HepG2 (cell line): Measurements from ENCODE around the gene PKD1L1. TPM values are rescaled to one million over a fixed set of nuclear protein-coding genes. Genes with fewer than 3 reads are reported as not detected.
A peak's percentile ranks its signal among the peaks of the same experiment; 100 is the strongest.

ENCODE experiments used
- HMG20B ChIP-seq: conservative IDR thresholded peaks from 2 replicates; pipeline ENCODE4 v1.6.1; 2016; ENCODE audit warnings: missing genetic modification reagents, missing compliant biosample characterization
- HNF4A ChIP-seq: sonication (generic); formaldehyde crosslinking; IDR thresholded peaks from 2 replicates; pipeline ENCODE4 v1.4.0; 2020; ENCODE audit warnings: missing genetic modification reagents
- HNF4G ChIP-seq, 2 experiments: sonication (generic) in 1 of 2; formaldehyde crosslinking in 1 of 2; IDR thresholded peaks; 2 replicates each; pipeline versions ENCODE4 v1.4.0 to v1.6.1; 2011 to 2020; ENCODE audit warnings: borderline replicate concordance in 2 of 2, low read depth in 2 of 2, mild to moderate bottlenecking in 2 of 2, low read length in 1 of 2, missing genetic modification reagents in 1 of 2, moderate library complexity in 1 of 2
- MED1 ChIP-seq: sonication (generic); formaldehyde crosslinking; IDR thresholded peaks from 2 replicates; pipeline ENCODE4 v1.4.0; 2020; ENCODE audit warnings: missing genetic modification reagents
- NCOR1 ChIP-seq: fragments of 200-600 bp; sonication (generic); IDR thresholded peaks from 2 replicates; pipeline ENCODE4 v1.7.0; 2017; ENCODE audit warnings: antibody characterized with exemption, low read length, borderline replicate concordance
- PITX1 ChIP-seq: sonication (generic); formaldehyde crosslinking; IDR thresholded peaks from 2 replicates; pipeline ENCODE4 v1.5.1; 2020; ENCODE audit warnings: mild to moderate bottlenecking, missing genetic modification reagents
- RXRB ChIP-seq: IDR thresholded peaks from 2 replicates; pipeline ENCODE4 v1.6.1; 2016; ENCODE audit warnings: borderline replicate concordance, missing genetic modification reagents, missing compliant biosample characterization
- SALL1 ChIP-seq: sonication (generic); formaldehyde crosslinking; IDR thresholded peaks from 2 replicates; pipeline ENCODE4 v1.8.0; 2022; ENCODE audit warnings: mild to moderate bottlenecking, missing genetic modification reagents
- STAG1 ChIP-seq: sonication (generic); formaldehyde crosslinking; IDR thresholded peaks from 2 replicates; pipeline ENCODE4 v1.4.0; 2020; ENCODE audit warnings: missing genetic modification reagents
- ZBTB7A ChIP-seq: sonication (generic); formaldehyde crosslinking; IDR thresholded peaks from 2 replicates; pipeline ENCODE4 v1.8.0; 2022; ENCODE audit warnings: mild to moderate bottlenecking, missing genetic modification reagents
- ZFX ChIP-seq: sonication (generic); formaldehyde crosslinking; IDR thresholded peaks from 2 replicates; pipeline ENCODE4 v1.4.0; 2020; ENCODE audit warnings: mild to moderate bottlenecking, low read depth, missing genetic modification reagents, moderate library complexity
- ZMYM2 ChIP-seq: sonication (generic); formaldehyde crosslinking; IDR thresholded peaks from 2 replicates; pipeline ENCODE4 v1.8.0; 2022; ENCODE audit warnings: mild to moderate bottlenecking, missing genetic modification reagents
- ZNF292 ChIP-seq: sonication (generic); formaldehyde crosslinking; IDR thresholded peaks from 2 replicates; pipeline ENCODE4 v1.8.1; 2022; ENCODE audit warnings: mild to moderate bottlenecking, low read depth, missing genetic modification reagents, borderline replicate concordance
- ZNF639 ChIP-seq: conservative IDR thresholded peaks from 2 replicates; pipeline ENCODE4 v1.6.1; 2018; ENCODE audit warnings: missing genetic modification reagents
- ZNF670 ChIP-seq: sonication (generic); formaldehyde crosslinking; IDR thresholded peaks from 2 replicates; pipeline ENCODE4 v1.8.0; 2022; ENCODE audit warnings: mild to moderate bottlenecking, missing genetic modification reagents, borderline replicate concordance
- ZNF720 ChIP-seq: sonication (generic); formaldehyde crosslinking; IDR thresholded peaks from 2 replicates; pipeline ENCODE4 v1.4.0; 2020; ENCODE audit warnings: missing genetic modification reagents
- ZNF776 ChIP-seq: sonication (generic); formaldehyde crosslinking; IDR thresholded peaks from 2 replicates; pipeline ENCODE4 v1.4.0; 2020; ENCODE audit warnings: mild to moderate bottlenecking, missing genetic modification reagents
- polyA plus RNA-seq, 8 experiments: library from polyadenylated mRNA; depleted of rRNA in 3 of 8; stranded (reverse) in 7 of 8; unstranded in 1 of 8; fragments of >200 nt; fragmentation: Illumina TruSeq in 4 of 8; extraction: Trizol in 4 of 8; gene quantifications; 2 replicates each; pipeline versions ENCODE4 v1.2.1 to v1.2.3, GENCODE V29; 2011 to 2016; ENCODE audit warnings: low read depth in 4 of 8, missing spikeins in 1 of 8, mixed read lengths in 1 of 8; ENCODE audit not compliant: insufficient read depth in 1 of 8
- total RNA-seq, 5 experiments: library from RNA; depleted of rRNA; stranded (reverse); fragments of >200 nt; fragmentation: Illumina TruSeq; extraction: Trizol; gene quantifications; 2 replicates each; pipeline ENCODE4 v1.2.3, GENCODE V29; 2016; ENCODE audit warnings: low read depth in 1 of 5
- TF ChIP-seq, protein P1 (sequence below): sonication (generic); formaldehyde crosslinking; IDR thresholded peaks from 2 replicates; pipeline ENCODE4 v1.5.1; 2020; ENCODE audit warnings: mild to moderate bottlenecking, missing genetic modification reagents, moderate library complexity
- TF ChIP-seq, protein P2 (sequence below): sonication (generic); formaldehyde crosslinking; IDR thresholded peaks from 2 replicates; pipeline ENCODE4 v1.5.1; 2020; ENCODE audit warnings: missing genetic modification reagents, mild to moderate bottlenecking, borderline replicate concordance
- TF ChIP-seq, protein P3 (sequence below): sonication (generic); formaldehyde crosslinking; IDR thresholded peaks from 2 replicates; pipeline ENCODE4 v1.4.0; 2020; ENCODE audit warnings: mild to moderate bottlenecking, missing genetic modification reagents

The PKD1L1 gene
- total and polyA plus RNA-seq, 2 of the 13 experiments (the other 11 are each of a cell fraction or from before 2014, with no cell fraction given), result 0.01 TPM; not detected in 1

- TF ChIP-seq, protein P1, sequence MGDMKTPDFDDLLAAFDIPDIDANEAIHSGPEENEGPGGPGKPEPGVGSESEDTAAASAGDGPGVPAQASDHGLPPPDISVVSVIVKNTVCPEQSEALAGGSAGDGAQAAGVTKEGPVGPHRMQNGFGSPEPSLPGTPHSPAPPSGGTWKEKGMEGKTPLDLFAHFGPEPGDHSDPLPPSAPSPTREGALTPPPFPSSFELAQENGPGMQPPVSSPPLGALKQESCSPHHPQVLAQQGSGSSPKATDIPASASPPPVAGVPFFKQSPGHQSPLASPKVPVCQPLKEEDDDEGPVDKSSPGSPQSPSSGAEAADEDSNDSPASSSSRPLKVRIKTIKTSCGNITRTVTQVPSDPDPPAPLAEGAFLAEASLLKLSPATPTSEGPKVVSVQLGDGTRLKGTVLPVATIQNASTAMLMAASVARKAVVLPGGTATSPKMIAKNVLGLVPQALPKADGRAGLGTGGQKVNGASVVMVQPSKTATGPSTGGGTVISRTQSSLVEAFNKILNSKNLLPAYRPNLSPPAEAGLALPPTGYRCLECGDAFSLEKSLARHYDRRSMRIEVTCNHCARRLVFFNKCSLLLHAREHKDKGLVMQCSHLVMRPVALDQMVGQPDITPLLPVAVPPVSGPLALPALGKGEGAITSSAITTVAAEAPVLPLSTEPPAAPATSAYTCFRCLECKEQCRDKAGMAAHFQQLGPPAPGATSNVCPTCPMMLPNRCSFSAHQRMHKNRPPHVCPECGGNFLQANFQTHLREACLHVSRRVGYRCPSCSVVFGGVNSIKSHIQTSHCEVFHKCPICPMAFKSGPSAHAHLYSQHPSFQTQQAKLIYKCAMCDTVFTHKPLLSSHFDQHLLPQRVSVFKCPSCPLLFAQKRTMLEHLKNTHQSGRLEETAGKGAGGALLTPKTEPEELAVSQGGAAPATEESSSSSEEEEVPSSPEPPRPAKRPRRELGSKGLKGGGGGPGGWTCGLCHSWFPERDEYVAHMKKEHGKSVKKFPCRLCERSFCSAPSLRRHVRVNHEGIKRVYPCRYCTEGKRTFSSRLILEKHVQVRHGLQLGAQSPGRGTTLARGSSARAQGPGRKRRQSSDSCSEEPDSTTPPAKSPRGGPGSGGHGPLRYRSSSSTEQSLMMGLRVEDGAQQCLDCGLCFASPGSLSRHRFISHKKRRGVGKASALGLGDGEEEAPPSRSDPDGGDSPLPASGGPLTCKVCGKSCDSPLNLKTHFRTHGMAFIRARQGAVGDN (CRISPR knock-in tag), result peak; percentile 88
- peak; percentile 40; the same call in 1 of the 2 replicates for TF ChIP-seq RXRB (CRISPR knock-in tag)
- TF ChIP-seq ZMYM2 (CRISPR knock-in tag), result no peak
- no peak for TF ChIP-seq HMG20B (CRISPR knock-in tag)
- TF ChIP-seq ZFX (CRISPR knock-in tag), result peak; percentile 48
- peak; percentile 84 for TF ChIP-seq HNF4A (CRISPR knock-in tag)
- TF ChIP-seq ZNF720 (CRISPR knock-in tag), result no peak
- 0 out of 2 replicates have a peak, but pooled peaks have one; percentile 19 for TF ChIP-seq ZNF292 (CRISPR knock-in tag)
- peak; percentile 36; the same call in 1 of the 2 replicates for TF ChIP-seq SALL1
- TF ChIP-seq ZBTB7A (CRISPR knock-in tag), result 0 out of 2 replicates have a peak, but pooled peaks have one; percentile 49
- TF ChIP-seq, protein P2, sequence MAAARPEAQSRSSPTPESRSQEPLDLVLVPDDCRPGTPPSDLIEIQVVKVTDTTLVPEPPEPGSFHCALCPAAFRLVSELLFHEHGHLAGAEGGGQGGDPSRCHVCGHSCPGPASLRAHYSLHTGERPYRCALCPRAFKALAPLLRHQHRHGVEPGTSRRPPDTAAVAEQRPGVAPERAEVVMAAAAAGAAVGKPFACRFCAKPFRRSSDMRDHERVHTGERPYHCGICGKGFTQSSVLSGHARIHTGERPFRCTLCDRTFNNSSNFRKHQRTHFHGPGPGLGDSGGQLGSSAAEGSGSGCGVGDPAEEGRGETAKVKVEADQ, result 0 out of 2 replicates have a peak, but pooled peaks have one; percentile 59
- peak; percentile 28; the same call in 1 of the 2 replicates for TF ChIP-seq NCOR1
- no peak for TF ChIP-seq ZNF776 (CRISPR knock-in tag)
- TF ChIP-seq, protein P3, sequence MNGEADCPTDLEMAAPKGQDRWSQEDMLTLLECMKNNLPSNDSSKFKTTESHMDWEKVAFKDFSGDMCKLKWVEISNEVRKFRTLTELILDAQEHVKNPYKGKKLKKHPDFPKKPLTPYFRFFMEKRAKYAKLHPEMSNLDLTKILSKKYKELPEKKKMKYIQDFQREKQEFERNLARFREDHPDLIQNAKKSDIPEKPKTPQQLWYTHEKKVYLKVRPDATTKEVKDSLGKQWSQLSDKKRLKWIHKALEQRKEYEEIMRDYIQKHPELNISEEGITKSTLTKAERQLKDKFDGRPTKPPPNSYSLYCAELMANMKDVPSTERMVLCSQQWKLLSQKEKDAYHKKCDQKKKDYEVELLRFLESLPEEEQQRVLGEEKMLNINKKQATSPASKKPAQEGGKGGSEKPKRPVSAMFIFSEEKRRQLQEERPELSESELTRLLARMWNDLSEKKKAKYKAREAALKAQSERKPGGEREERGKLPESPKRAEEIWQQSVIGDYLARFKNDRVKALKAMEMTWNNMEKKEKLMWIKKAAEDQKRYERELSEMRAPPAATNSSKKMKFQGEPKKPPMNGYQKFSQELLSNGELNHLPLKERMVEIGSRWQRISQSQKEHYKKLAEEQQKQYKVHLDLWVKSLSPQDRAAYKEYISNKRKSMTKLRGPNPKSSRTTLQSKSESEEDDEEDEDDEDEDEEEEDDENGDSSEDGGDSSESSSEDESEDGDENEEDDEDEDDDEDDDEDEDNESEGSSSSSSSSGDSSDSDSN (CRISPR knock-in tag), result 0 out of 2 replicates have a peak, but pooled peaks have one; percentile 23
- TF ChIP-seq STAG1 (CRISPR knock-in tag), result 0 out of 2 replicates have a peak, but pooled peaks have one; percentile 13
- peak; percentile 38; the same call in 1 of the 2 replicates for TF ChIP-seq MED1
- no peak for TF ChIP-seq ZNF639 (CRISPR knock-in tag)
- no peak for TF ChIP-seq ZNF670 (CRISPR knock-in tag)
- TF ChIP-seq HNF4G (IDR thresholded peaks at IDR 0.05; ENCODE audit: borderline replicate concordance, low read depth, low read length), result peak; percentile 54; the same call in 1 of the 2 replicates
- TF ChIP-seq HNF4G (CRISPR knock-in tag; IDR thresholded peaks at IDR 0.05; ENCODE audit: borderline replicate concordance, low read depth), result no peak
- 0 out of 2 replicates have a peak, but pooled peaks have one; percentile 43 for TF ChIP-seq PITX1 (CRISPR knock-in tag)
These were observed 209.6 kb downstream of the PKD1L1 start (continued) for GRCh38 chr7:47738563-47739166.
